Measurements from ENCODE around the gene PLCL1. TPM values are rescaled to one million over a fixed set of nuclear protein-coding genes. Genes with fewer than 3 reads are reported as not detected.
"Not testable (repeated sequence)": the region's sequence is repeated elsewhere in the genome, so short reads cannot be mapped to it uniquely, and the experiment has no call there.

Gene PLCL1
- total RNA-seq, 1 donor from 2014 or later: 0.50 TPM

DNA sequence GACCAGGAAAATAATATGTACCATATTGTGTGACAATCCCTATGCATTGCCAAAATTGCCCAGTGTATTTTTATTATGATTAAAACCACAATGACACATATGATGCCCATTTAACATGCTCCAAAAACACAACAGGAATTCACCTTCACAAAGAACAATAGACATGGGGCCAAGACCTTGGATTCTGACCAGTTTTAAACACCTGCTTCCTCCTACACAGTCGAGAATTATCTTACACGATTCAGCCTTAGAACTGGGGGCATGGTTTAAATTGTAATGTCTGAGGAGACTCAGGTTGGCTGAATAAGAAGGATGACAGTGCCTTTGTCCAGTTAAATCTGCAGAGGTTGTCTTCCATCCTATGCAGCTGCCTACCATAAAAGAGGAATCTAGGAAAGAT is 212.7 kb downstream of the PLCL1 start:
- H3K9me3 Mint-ChIP-seq (ENCODE audit: low read depth): peaks cover 4% of the 10 kb centered on the region
- H3K27me3 Mint-ChIP-seq (ENCODE audit: low read depth): peaks cover 12% of the 10 kb centered on the region
- no peak for DNase-seq (ENCODE audit: low spot score)
- no peaks in the 10 kb centered on the region for H3K4me1 Mint-ChIP-seq (ENCODE audit: low read depth)
- H3K4me3 Mint-ChIP-seq (ENCODE audit: unreplicated experiment): no peak overlapping the region
- TF ChIP-seq, protein P1, sequence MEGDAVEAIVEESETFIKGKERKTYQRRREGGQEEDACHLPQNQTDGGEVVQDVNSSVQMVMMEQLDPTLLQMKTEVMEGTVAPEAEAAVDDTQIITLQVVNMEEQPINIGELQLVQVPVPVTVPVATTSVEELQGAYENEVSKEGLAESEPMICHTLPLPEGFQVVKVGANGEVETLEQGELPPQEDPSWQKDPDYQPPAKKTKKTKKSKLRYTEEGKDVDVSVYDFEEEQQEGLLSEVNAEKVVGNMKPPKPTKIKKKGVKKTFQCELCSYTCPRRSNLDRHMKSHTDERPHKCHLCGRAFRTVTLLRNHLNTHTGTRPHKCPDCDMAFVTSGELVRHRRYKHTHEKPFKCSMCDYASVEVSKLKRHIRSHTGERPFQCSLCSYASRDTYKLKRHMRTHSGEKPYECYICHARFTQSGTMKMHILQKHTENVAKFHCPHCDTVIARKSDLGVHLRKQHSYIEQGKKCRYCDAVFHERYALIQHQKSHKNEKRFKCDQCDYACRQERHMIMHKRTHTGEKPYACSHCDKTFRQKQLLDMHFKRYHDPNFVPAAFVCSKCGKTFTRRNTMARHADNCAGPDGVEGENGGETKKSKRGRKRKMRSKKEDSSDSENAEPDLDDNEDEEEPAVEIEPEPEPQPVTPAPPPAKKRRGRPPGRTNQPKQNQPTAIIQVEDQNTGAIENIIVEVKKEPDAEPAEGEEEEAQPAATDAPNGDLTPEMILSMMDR (IDR thresholded peaks at IDR 0.05): no peak
- no peaks in the 10 kb centered on the region for H3K36me3 Mint-ChIP-seq (ENCODE audit: low read depth)
- H3K27ac Mint-ChIP-seq (ENCODE audit: unreplicated experiment): no peak overlapping the region

DNA sequence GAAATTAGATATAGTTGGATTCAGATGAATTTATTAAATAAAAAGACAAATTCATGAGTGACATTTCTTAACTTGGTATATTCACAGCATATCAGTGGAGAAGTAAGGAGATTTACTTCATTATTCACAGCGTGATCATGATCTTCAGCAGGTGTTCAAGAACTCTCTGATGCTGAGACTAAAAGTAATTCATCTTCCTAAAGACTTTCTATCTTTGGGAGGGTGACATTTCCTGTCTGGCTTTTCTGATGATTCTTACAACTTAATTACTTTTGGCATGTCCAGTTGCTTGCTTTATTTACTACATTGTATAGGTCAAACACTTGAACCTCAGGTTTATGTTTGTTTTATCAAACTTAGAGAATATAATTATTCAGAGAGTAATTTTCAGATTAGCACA is 224.6 kb downstream of the PLCL1 start:
- peaks cover 21% of the 10 kb centered on the region for H3K27me3 Mint-ChIP-seq (ENCODE audit: low read depth)
- no peak overlapping the region for H3K4me3 Mint-ChIP-seq (ENCODE audit: unreplicated experiment)
- TF ChIP-seq, protein P1 (IDR thresholded peaks at IDR 0.05): no peak
- no peaks in the 10 kb centered on the region for H3K9me3 Mint-ChIP-seq (ENCODE audit: low read depth)
- no peak overlapping the region for H3K27ac Mint-ChIP-seq (ENCODE audit: unreplicated experiment)
- H3K36me3 Mint-ChIP-seq (ENCODE audit: low read depth): no peaks in the 10 kb centered on the region
- no peaks in the 10 kb centered on the region for H3K4me1 Mint-ChIP-seq (ENCODE audit: low read depth)
- no peak for DNase-seq (ENCODE audit: low spot score)

DNA sequence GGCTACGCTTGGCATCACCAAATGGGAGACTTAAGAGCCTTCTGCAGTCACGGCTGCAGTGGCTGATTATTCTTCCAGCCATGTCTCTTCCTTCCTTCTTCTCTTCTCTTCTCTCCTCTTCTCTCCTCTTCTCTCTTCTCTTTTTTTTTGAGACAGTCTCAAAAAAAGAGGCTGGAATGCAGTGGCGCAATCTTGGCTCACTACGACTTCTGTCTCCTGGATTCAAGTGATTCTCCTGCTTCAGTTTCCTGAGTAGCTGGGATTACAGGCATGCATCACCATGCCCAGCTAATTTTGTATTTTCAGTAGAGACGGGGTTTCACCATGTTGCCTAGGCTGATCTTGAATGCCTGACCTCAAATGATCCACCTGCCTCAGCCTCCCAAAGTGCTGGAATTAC is 225.2 kb downstream of the PLCL1 start:
- H3K27me3 Mint-ChIP-seq (ENCODE audit: low read depth): peaks cover 21% of the 10 kb centered on the region
- not testable (repeated sequence) for DNase-seq (ENCODE audit: low spot score); H3K4me3 Mint-ChIP-seq (ENCODE audit: unreplicated experiment); H3K9me3 Mint-ChIP-seq (ENCODE audit: low read depth); H3K27ac Mint-ChIP-seq (ENCODE audit: unreplicated experiment); H3K36me3 Mint-ChIP-seq (ENCODE audit: low read depth); H3K4me1 Mint-ChIP-seq (ENCODE audit: low read depth)

DNA sequence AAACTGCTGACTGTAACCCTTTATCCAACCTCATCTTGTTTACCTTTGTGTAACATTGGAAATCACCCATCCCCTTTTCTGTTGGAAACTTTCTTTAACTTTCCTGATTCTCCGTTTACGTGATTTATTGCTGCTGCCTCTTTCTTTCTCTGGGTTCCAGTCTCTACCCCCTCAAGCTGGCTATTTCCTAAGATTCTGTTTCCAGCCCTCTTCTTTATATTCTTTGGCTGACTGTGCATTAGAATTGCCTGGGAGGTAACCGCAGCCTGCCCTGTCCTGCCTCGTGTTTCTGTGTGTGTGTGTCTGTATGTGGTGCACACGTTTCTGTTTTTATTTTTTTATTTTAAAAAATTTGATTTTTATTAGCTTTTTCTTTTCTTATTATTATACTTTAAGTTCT is 229.2 kb downstream of the PLCL1 start:
- H3K4me1 Mint-ChIP-seq (ENCODE audit: low read depth): no peaks in the 10 kb centered on the region
- H3K4me3 Mint-ChIP-seq (ENCODE audit: unreplicated experiment): no peak overlapping the region
- TF ChIP-seq, protein P1 (IDR thresholded peaks at IDR 0.05): no peak
- H3K9me3 Mint-ChIP-seq (ENCODE audit: low read depth): no peaks in the 10 kb centered on the region
- H3K36me3 Mint-ChIP-seq (ENCODE audit: low read depth): no peaks in the 10 kb centered on the region
- no peak for DNase-seq (ENCODE audit: low spot score)
- peaks cover 24% of the 10 kb centered on the region for H3K27me3 Mint-ChIP-seq (ENCODE audit: low read depth)
- no peak overlapping the region for H3K27ac Mint-ChIP-seq (ENCODE audit: unreplicated experiment)

DNA sequence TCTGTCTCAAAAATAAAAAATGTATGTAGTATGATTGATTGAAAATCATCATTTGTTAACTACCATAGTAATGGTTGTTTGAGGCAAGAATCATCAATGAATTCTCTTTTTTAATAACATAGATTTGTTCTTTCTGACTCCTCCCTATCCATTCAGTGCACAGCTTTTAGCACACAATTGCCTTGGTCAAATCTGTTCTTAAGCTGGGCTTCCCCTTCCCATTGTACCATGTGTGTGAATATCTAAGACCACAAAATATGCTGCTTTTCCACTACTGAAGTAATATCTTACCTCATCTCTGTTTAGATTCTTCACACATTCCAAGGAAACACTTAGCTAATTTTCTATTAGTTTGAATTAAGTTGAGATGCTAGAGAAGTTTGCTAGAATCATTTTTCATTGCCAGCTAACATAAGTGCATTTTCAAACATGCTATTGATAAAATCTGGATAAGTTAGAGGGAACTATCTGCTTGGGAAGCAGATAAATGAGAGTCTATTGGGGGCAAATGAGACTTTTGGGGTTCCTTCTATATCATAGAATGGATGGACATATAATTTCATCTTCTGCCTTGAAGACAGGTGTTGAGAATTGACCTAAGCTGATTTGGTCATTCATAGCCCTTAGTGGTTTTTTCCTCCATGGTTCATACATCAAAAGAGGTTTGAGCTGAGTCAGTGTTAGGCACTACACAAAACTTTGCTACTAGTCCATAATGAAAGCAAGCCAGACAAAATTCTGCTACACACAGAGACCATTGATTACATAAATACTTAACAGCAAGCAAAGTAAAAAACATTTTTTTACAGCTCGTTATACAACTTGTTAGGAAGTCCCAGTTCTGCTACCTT is 231.9 kb downstream of the PLCL1 start:
- Mint-ChIP-seq H3K36me3 (ENCODE audit: low read depth) (no peaks in the 10 kb centered on the region), H3K9me3 (ENCODE audit: low read depth) (no peaks in the 10 kb centered on the region), H3K4me1 (ENCODE audit: low read depth) (no peaks in the 10 kb centered on the region), H3K27ac (ENCODE audit: unreplicated experiment) (no peak overlapping the region), H3K4me3 (ENCODE audit: unreplicated experiment) (no peak overlapping the region), H3K27me3 (ENCODE audit: low read depth) (peaks cover 34% of the 10 kb centered on the region)
- DNase-seq (ENCODE audit: low spot score): no peak
- TF ChIP-seq, protein P1 (IDR thresholded peaks at IDR 0.05): no peak

DNA sequence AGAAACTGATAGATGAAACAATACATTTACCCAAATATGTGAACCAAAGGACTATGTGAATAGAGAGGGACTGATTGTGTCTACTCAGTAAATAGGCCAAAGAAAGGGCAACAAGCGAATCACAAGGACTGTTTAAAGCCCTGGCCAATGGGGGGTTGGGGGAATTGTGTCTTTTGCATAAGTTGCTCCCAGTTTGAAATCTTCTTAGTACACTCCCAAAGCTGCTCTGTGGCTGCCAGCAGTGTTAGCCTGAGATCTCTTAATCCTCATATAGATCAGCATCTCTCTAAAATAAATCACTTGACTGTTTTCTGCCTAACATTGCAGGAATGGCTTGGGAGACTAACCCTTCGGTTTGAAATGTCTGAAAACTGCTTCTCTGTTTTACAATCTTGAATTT is 236.4 kb downstream of the PLCL1 start:
- no peak for DNase-seq (ENCODE audit: low spot score)
- Mint-ChIP-seq H3K27ac (ENCODE audit: unreplicated experiment) (no peak overlapping the region), H3K4me1 (ENCODE audit: low read depth) (no peaks in the 10 kb centered on the region), H3K27me3 (ENCODE audit: low read depth) (peaks cover 24% of the 10 kb centered on the region), H3K4me3 (ENCODE audit: unreplicated experiment) (no peak overlapping the region), H3K9me3 (ENCODE audit: low read depth) (no peaks in the 10 kb centered on the region), H3K36me3 (ENCODE audit: low read depth) (no peaks in the 10 kb centered on the region)
- TF ChIP-seq, protein P1 (IDR thresholded peaks at IDR 0.05): no peak
